ENCODE data around the gene RAP1GDS1. TPM values are rescaled to one million over a fixed set of nuclear protein-coding genes. Genes with fewer than 3 reads are reported as not detected.
"Not testable (repeated sequence)": the region's sequence is repeated elsewhere in the genome, so short reads cannot be mapped to it uniquely, and the experiment has no call there.

The RAP1GDS1 gene
- total RNA-seq, 1 experiment from 2014 or later, result 141 TPM

DNA sequence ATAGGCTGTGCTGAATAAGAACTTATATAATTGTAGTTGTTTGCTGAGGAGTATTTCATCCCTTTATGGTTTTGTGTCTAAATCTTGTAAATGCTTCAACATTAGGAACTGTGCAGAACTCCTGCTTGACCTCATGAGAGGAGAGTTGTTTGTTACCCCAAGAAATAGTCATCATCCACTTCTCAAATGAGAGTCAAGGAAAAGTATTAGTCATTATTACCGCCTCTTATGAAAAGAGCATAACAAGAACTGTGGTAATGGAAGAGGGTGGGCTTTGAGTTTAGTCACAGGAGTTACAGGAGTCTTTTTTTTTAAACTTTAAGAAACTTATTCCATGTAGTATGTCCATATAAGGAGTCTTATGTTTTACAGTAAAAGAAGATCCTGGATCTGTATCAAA, 132.9 kb downstream of the RAP1GDS1 start:
- no peak overlapping the region for H3K4me3 ChIP-seq (ENCODE audit: low read length)

DNA sequence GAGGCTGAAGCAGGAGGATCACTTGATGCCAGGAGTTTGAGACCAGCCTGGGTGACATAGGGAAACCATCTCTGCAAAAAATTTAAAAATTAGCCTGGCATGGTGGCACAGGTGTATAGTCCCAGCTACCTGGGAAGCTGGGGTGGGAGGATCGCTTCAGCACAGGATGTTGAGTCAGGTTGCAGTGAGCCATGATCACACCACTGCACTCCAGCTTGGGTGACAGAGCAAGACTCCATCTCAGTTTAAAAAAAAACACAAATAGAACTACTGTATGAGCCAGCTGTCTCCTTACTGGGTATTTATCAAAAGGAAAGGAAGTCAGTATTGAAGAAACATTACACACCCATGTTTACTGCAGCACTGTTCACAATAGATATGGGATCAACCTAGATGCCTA, 138.7 kb downstream of the RAP1GDS1 start:
- H2AFZ ChIP-seq (ENCODE audit: low read length), result no peak overlapping the region
- no peaks in the 10 kb centered on the region for H3K27me3 ChIP-seq (ENCODE audit: low read length)
- H3K9me3 ChIP-seq (ENCODE audit: low read length), result no peaks in the 10 kb centered on the region
- H4K20me1 ChIP-seq (ENCODE audit: insufficient read depth, low read depth, low read length), result no peaks in the 10 kb centered on the region
- H3K9me2 ChIP-seq (replicated peaks; ENCODE audit: insufficient read depth, low read length), result no peaks in the 10 kb centered on the region
- H3K4me1 ChIP-seq (ENCODE audit: low read length), result peaks cover 9% of the 10 kb centered on the region
- H3K9ac ChIP-seq (ENCODE audit: low read length), result no peak overlapping the region
- DNase-seq, result no peak
- no peak overlapping the region for H3K4me2 ChIP-seq (ENCODE audit: low read depth, low read length, poor library complexity, severe bottlenecking)
- H3K79me2 ChIP-seq (ENCODE audit: low read length), result no peaks in the 10 kb centered on the region; the same call in 1 of the 2 replicates
- no peak overlapping the region for H3K4me3 ChIP-seq (ENCODE audit: low read length)
- H3K27ac ChIP-seq (ENCODE audit: low read length), result no peak overlapping the region
- H3K36me3 ChIP-seq (ENCODE audit: insufficient read depth, low read length), result peaks cover 15% of the 10 kb centered on the region; the same call in 1 of the 2 replicates

More for the DNA sequence above, 132.9 kb downstream of the RAP1GDS1 start:
- no peak for DNase-seq
- Histone ChIP-seq H3K27ac (ENCODE audit: low read length) (no peak overlapping the region), H3K36me3 (ENCODE audit: insufficient read depth, low read length) (peaks cover 46% of the 10 kb centered on the region), H2AFZ (ENCODE audit: low read length) (no peak overlapping the region), H3K9ac (ENCODE audit: low read length) (no peak overlapping the region), H3K9me3 (ENCODE audit: low read length) (no peaks in the 10 kb centered on the region), H3K9me2 (replicated peaks; ENCODE audit: insufficient read depth, low read length) (no peaks in the 10 kb centered on the region), H3K4me1 (ENCODE audit: low read length) (peaks cover 4% of the 10 kb centered on the region), H3K27me3 (ENCODE audit: low read length) (no peaks in the 10 kb centered on the region), H4K20me1 (ENCODE audit: insufficient read depth, low read depth, low read length) (no peaks in the 10 kb centered on the region), H3K79me2 (ENCODE audit: low read length) (peaks cover 14% of the 10 kb centered on the region), H3K4me2 (ENCODE audit: low read depth, low read length, poor library complexity, severe bottlenecking) (no peak overlapping the region)

DNA sequence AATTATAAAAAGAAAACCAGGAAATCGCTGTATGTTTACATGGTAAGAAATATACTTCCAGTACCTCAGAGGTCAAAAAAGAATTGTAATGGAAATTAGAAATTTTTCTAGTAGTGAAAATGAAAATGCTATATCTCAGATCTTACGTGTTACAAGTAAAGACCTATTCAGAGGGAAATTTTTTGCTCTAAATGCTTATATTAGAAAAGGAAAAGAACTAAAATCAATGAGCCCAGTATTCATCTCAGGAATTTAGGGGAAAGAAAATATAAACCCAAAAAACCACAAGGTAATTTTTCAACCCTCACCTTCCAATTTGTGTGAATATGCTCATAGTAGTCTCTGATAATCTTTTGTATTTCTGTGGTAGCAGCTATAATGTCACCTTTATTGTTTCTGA, 145.6 kb downstream of the RAP1GDS1 start:
- Histone ChIP-seq H3K27me3 (ENCODE audit: low read length) (no peaks in the 10 kb centered on the region), H3K4me1 (ENCODE audit: low read length) (no peaks in the 10 kb centered on the region)

DNA sequence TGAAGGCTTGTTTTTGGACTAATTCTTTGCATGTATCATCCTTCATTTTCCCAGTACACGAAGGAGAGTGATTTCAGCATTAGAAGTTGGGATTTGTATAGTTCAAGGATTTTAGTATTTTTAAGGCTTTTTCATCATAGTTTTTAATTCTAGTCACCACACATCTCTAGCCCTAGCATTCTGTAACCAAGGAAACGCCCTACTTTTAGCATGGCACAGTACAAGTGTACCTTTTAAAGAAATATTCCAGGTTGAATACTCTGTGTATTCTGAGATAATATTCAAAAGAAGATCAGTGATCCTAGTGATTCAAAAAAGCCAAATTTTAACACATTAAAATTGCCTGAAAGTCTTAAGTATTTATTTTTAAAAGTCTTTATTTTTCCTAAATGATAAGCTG, 150.5 kb downstream of the RAP1GDS1 start:
- no peak for DNase-seq
- no peak overlapping the region for H3K4me2 ChIP-seq (ENCODE audit: low read depth, low read length, poor library complexity, severe bottlenecking)
- H3K9ac ChIP-seq (ENCODE audit: low read length), result no peak overlapping the region
- peaks cover 6% of the 10 kb centered on the region; the same call in 1 of the 2 replicates for H3K79me2 ChIP-seq (ENCODE audit: low read length)
- no peak overlapping the region for H2AFZ ChIP-seq (ENCODE audit: low read length)
- no peaks in the 10 kb centered on the region; the same call in 1 of the 2 replicates for H3K9me3 ChIP-seq (ENCODE audit: low read length)
- H3K27ac ChIP-seq (ENCODE audit: low read length), result no peak overlapping the region
- peaks cover 20% of the 10 kb centered on the region for H3K36me3 ChIP-seq (ENCODE audit: insufficient read depth, low read length)
- no peaks in the 10 kb centered on the region for H3K27me3 ChIP-seq (ENCODE audit: low read length)
- H3K4me3 ChIP-seq (ENCODE audit: low read length), result no peak overlapping the region
- no peaks in the 10 kb centered on the region for H3K4me1 ChIP-seq (ENCODE audit: low read length)
- no peaks in the 10 kb centered on the region for H3K9me2 ChIP-seq (replicated peaks; ENCODE audit: insufficient read depth, low read length)
- H4K20me1 ChIP-seq (ENCODE audit: insufficient read depth, low read depth, low read length), result no peaks in the 10 kb centered on the region

More for the DNA sequence above, 145.6 kb downstream of the RAP1GDS1 start:
- no peaks in the 10 kb centered on the region for H3K79me2 ChIP-seq (ENCODE audit: low read length)
- H2AFZ ChIP-seq (ENCODE audit: low read length), result no peak overlapping the region
- no peak overlapping the region for H3K27ac ChIP-seq (ENCODE audit: low read length)
- no peaks in the 10 kb centered on the region for H3K9me3 ChIP-seq (ENCODE audit: low read length)
- no peak for DNase-seq
- no peak overlapping the region for H3K4me2 ChIP-seq (ENCODE audit: low read depth, low read length, poor library complexity, severe bottlenecking)
- H3K9ac ChIP-seq (ENCODE audit: low read length), result no peak overlapping the region
- H3K4me3 ChIP-seq (ENCODE audit: low read length), result no peak overlapping the region
- no peaks in the 10 kb centered on the region for H4K20me1 ChIP-seq (ENCODE audit: insufficient read depth, low read depth, low read length)
- peaks cover 22% of the 10 kb centered on the region for H3K36me3 ChIP-seq (ENCODE audit: insufficient read depth, low read length)
- no peaks in the 10 kb centered on the region for H3K9me2 ChIP-seq (replicated peaks; ENCODE audit: insufficient read depth, low read length)

DNA sequence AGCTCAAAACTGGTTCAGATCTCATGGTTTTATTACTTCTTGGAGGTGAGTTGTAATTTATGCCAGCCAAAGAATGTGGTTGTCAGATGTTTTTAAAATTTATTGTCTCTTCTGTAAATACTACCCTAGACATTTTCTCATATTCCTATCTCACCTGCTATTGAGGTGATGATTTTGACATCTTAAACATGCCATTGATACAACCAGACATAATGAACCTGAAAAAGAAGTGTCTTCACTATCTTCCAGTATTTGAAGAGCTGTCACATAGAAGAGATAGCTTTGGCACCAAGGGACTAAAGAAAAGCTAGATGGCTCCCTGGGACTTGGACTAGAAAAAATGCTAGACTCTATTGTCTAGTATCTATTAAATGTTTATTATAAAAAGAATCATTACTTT, 155.7 kb downstream of the RAP1GDS1 start:
- no peak overlapping the region for H3K9ac ChIP-seq (ENCODE audit: low read length)
- no peaks in the 10 kb centered on the region for H3K4me1 ChIP-seq (ENCODE audit: low read length)
- no peak for DNase-seq
- no peak overlapping the region for H2AFZ ChIP-seq (ENCODE audit: low read length)
- H3K9me3 ChIP-seq (ENCODE audit: low read length), result no peaks in the 10 kb centered on the region; the same call in 1 of the 2 replicates
- H3K27me3 ChIP-seq (ENCODE audit: low read length), result no peaks in the 10 kb centered on the region
- H3K27ac ChIP-seq (ENCODE audit: low read length), result no peak overlapping the region
- no peak overlapping the region for H3K4me2 ChIP-seq (ENCODE audit: low read depth, low read length, poor library complexity, severe bottlenecking)
- H3K9me2 ChIP-seq (replicated peaks; ENCODE audit: insufficient read depth, low read length), result no peaks in the 10 kb centered on the region
- no peaks in the 10 kb centered on the region for H4K20me1 ChIP-seq (ENCODE audit: insufficient read depth, low read depth, low read length)
- peaks cover 38% of the 10 kb centered on the region for H3K36me3 ChIP-seq (ENCODE audit: insufficient read depth, low read length)
- no peak overlapping the region for H3K4me3 ChIP-seq (ENCODE audit: low read length)
- peaks cover 6% of the 10 kb centered on the region; the same call in 1 of the 2 replicates for H3K79me2 ChIP-seq (ENCODE audit: low read length)

DNA sequence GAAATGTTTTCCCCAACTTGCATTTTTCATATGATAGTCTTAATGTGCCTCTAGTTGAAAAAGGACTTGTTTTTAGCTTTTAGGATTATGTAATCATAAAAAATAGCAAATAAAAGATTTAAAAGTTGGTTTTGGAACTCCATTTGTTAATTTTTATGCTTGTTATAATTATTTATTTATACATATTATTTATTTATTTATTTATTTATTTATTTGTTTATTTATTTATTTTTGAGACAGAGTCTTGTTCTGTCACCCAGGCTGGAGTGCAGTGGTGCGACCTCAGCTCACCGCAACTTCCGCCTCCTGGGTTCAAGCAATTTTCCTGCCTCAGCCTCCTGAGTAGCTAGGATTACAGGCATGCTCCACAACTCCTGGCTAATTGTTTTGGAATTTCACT, 159.0 kb downstream of the RAP1GDS1 start:
- H3K27me3 ChIP-seq (ENCODE audit: low read length); H3K27ac ChIP-seq (ENCODE audit: low read length); DNase-seq; H3K4me1 ChIP-seq (ENCODE audit: low read length); H3K9me3 ChIP-seq (ENCODE audit: low read length); H2AFZ ChIP-seq (ENCODE audit: low read length); H3K9me2 ChIP-seq (replicated peaks; ENCODE audit: insufficient read depth, low read length); H3K4me2 ChIP-seq (ENCODE audit: low read depth, low read length, poor library complexity, severe bottlenecking); H3K79me2 ChIP-seq (ENCODE audit: low read length); H3K9ac ChIP-seq (ENCODE audit: low read length); H3K4me3 ChIP-seq (ENCODE audit: low read length); H4K20me1 ChIP-seq (ENCODE audit: insufficient read depth, low read depth, low read length): not testable (repeated sequence)
- peaks cover 58% of the 10 kb centered on the region for H3K36me3 ChIP-seq (ENCODE audit: insufficient read depth, low read length)

DNA sequence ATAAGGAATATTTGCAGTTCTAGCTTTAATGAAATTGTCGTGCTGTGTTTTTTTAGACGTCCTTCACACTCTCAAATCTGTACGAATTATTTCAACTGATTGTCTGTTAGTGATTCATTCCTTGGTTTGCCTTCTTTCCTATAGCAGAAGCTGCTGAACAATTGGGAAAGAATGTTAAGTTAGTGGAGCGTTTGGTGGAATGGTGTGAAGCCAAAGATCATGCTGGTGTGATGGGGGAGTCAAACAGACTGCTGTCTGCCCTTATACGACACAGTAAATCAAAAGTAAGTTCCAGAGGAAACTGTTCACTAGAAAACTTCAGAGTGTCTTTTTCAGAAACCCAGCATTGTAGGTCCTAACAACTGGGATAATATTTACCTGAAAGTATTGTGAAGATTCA, 159.9 kb downstream of the RAP1GDS1 start:
- H3K36me3 ChIP-seq (ENCODE audit: insufficient read depth, low read length), result peaks cover 58% of the 10 kb centered on the region
- H3K79me2 ChIP-seq (ENCODE audit: low read length), result no peaks in the 10 kb centered on the region

DNA sequence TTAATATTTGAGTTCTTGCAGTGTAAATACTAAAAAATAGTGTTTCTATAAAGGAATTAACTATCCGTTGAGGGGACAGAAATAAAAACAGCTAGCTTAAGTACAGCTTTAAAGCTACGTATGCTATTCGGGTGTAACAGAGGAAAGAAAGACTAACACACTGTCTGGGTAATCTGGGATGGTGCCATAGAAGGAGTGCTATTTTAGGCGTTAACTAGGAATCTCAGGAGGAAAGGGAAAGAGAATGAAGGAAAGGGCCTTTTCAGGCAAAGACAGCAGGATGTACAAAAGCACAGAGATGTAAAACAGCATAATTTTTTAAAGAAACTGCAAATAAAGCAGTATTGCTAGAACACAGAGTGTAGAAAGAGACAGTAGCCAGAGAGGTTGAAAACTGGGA, 161.8 kb downstream of the RAP1GDS1 start:
- H3K27me3 ChIP-seq (ENCODE audit: low read length), result no peaks in the 10 kb centered on the region
- no peaks in the 10 kb centered on the region for H3K9me3 ChIP-seq (ENCODE audit: low read length)
- no peaks in the 10 kb centered on the region for H3K79me2 ChIP-seq (ENCODE audit: low read length)
- no peak overlapping the region for H3K27ac ChIP-seq (ENCODE audit: low read length)
- H3K9me2 ChIP-seq (replicated peaks; ENCODE audit: insufficient read depth, low read length), result 0 out of 2 replicates have a peak, but pooled peaks cover 5% of the 10 kb centered on the region
- no peak overlapping the region for H3K4me2 ChIP-seq (ENCODE audit: low read depth, low read length, poor library complexity, severe bottlenecking)
- H4K20me1 ChIP-seq (ENCODE audit: insufficient read depth, low read depth, low read length), result no peaks in the 10 kb centered on the region
- no peak overlapping the region for H3K9ac ChIP-seq (ENCODE audit: low read length)
- no peaks in the 10 kb centered on the region for H3K4me1 ChIP-seq (ENCODE audit: low read length)
- peaks cover 50% of the 10 kb centered on the region for H3K36me3 ChIP-seq (ENCODE audit: insufficient read depth, low read length)
- DNase-seq, result no peak
- no peak overlapping the region for H3K4me3 ChIP-seq (ENCODE audit: low read length)
- no peak overlapping the region for H2AFZ ChIP-seq (ENCODE audit: low read length)

More for the DNA sequence above, 159.9 kb downstream of the RAP1GDS1 start:
- no peaks in the 10 kb centered on the region for H4K20me1 ChIP-seq (ENCODE audit: insufficient read depth, low read depth, low read length)
- no peaks in the 10 kb centered on the region for H3K4me1 ChIP-seq (ENCODE audit: low read length)
- no peaks in the 10 kb centered on the region for H3K9me2 ChIP-seq (replicated peaks; ENCODE audit: insufficient read depth, low read length)
- H3K27ac ChIP-seq (ENCODE audit: low read length), result no peak overlapping the region
- no peak for DNase-seq
- no peak overlapping the region for H3K4me2 ChIP-seq (ENCODE audit: low read depth, low read length, poor library complexity, severe bottlenecking)
- no peak overlapping the region for H2AFZ ChIP-seq (ENCODE audit: low read length)
- H3K9me3 ChIP-seq (ENCODE audit: low read length), result no peaks in the 10 kb centered on the region
- no peaks in the 10 kb centered on the region for H3K27me3 ChIP-seq (ENCODE audit: low read length)
- no peak overlapping the region for H3K9ac ChIP-seq (ENCODE audit: low read length)
- H3K4me3 ChIP-seq (ENCODE audit: low read length), result no peak overlapping the region
